HepG2 (cell line): ENCODE measurements around the gene IL17RC. TPM values are rescaled to one million over a fixed set of nuclear protein-coding genes. Genes with fewer than 3 reads are reported as not detected.

Source experiments
- ATAC-seq: fragments of 200-7000 bp; cut with Tn5 transposase; 3 replicates; pipeline ENCODE4 v1.9.1; 2020; ENCODE audit warnings: mild to moderate bottlenecking, moderate library complexity
- BruUV-seq: library from RNA; stranded (reverse); fragments of 400-500 nt; replicated peaks from 2 replicates; lab custom pipeline; 2021; lab: Mats Ljungman, UMichigan
- CTCF ChIA-PET: fragments of 300-600 bp; formaldehyde crosslinking; extraction: SDS; loops from one replicate; lab custom pipeline; 2021; ENCODE audit warnings: low total read pairs, inconsistent platforms, low intra/inter-chr PET ratio; lab: Yijun Ruan, JAX
- POLR2A ChIA-PET: fragments of 350-600 bp; sonication (Branson Sonifier 250); formaldehyde crosslinking; loops from one replicate; lab custom pipeline; 2020; ENCODE audit warnings: antibody characterized with exemption, inconsistent platforms; lab: Yijun Ruan, JAX
- DNase-seq: peaks from one replicate; pipeline ENCODE4 v3.0.0-alpha.2; 2015; ENCODE audit warnings: low spot score
- FAIRE-seq: peaks from 3 replicates; lab custom pipeline; 2011; peaks lifted over from hg19 to GRCh38; lab: Jason Lieb, UNC
- H2AFZ ChIP-seq: one replicate; pipeline ENCODE4 v1.6.1; 2011; ENCODE audit warnings: low read length, inconsistent platforms
- H3K27ac ChIP-seq: fragments of 300-600 bp; 3 replicates; pipeline ENCODE4 v1.8.0; 2011; ENCODE audit warnings: mixed run types, mild to moderate bottlenecking, mixed read lengths, low read length, inconsistent platforms; ENCODE audit not compliant: insufficient read depth; ENCODE audit errors: extremely low read length
- H3K27me3 ChIP-seq, 2 experiments: fragments of 200-600 bp in 1 of 2; 2 replicates in 1 of 2; 3 replicates in 1 of 2; pipeline versions ENCODE4 v1.6.0 to v1.8.0; 2011; ENCODE audit warnings: low read length in 2 of 2, mild to moderate bottlenecking in 2 of 2, moderate library complexity in 2 of 2, inconsistent platforms in 1 of 2; ENCODE audit not compliant: insufficient read depth in 2 of 2, control insufficient read depth in 1 of 2
- H3K36me3 ChIP-seq, 2 experiments: fragments of 200-600 bp in 1 of 2; replicated peaks in 1 of 2; 2 replicates in 1 of 2; 3 replicates in 1 of 2; pipeline versions ENCODE4 v1.5.1 to v1.8.0; 2011; ENCODE audit warnings: low read length in 2 of 2, inconsistent platforms in 1 of 2; ENCODE audit not compliant: insufficient read depth in 2 of 2, control insufficient read depth in 1 of 2
- H3K4me1 ChIP-seq: 2 replicates; pipeline ENCODE4 v1.5.1; 2012; ENCODE audit warnings: low read length, inconsistent platforms; ENCODE audit not compliant: insufficient read depth
- H3K4me2 ChIP-seq: 2 replicates; pipeline ENCODE4 v1.6.0; 2011; ENCODE audit warnings: low read depth, low read length, inconsistent platforms
- H3K4me3 ChIP-seq, 3 experiments: fragments of 200-600 bp in 1 of 3; sonication (generic), shearing (Covaris generic) in 1 of 3; replicated peaks in 1 of 3; 2 replicates each; pipeline ENCODE4 v1.5.1; 2011 to 2016; ENCODE audit warnings: low read length in 3 of 3, inconsistent platforms in 2 of 3, low read depth in 2 of 3, mild to moderate bottlenecking in 2 of 3, control low read depth in 1 of 3, mixed read lengths in 1 of 3; ENCODE audit not compliant: insufficient read depth in 1 of 3
- H3K79me2 ChIP-seq: one replicate; pipeline ENCODE4 v1.6.1; 2011; ENCODE audit warnings: low read length, inconsistent platforms; ENCODE audit not compliant: insufficient read depth
- H3K9ac ChIP-seq: 2 replicates; pipeline ENCODE4 v1.6.0; 2011; ENCODE audit warnings: mild to moderate bottlenecking, low read depth, low read length, inconsistent platforms; ENCODE audit not compliant: insufficient read depth
- H3K9me3 ChIP-seq: 2 replicates; pipeline ENCODE4 v1.5.1; 2012; ENCODE audit warnings: mild to moderate bottlenecking, low read length
- H4K20me1 ChIP-seq: 2 replicates; pipeline ENCODE4 v1.6.0; 2011; ENCODE audit warnings: inconsistent platforms, mild to moderate bottlenecking, low read length, moderate library complexity; ENCODE audit not compliant: insufficient read depth
- AKNA ChIP-seq: sonication (generic); formaldehyde crosslinking; IDR thresholded peaks from 2 replicates; pipeline ENCODE4 v1.4.0; 2020; ENCODE audit warnings: missing genetic modification reagents, borderline replicate concordance
- KIAA2018 ChIP-seq: sonication (generic); formaldehyde crosslinking; IDR thresholded peaks from 2 replicates; pipeline ENCODE4 v1.5.0; 2020; ENCODE audit warnings: mild to moderate bottlenecking, missing genetic modification reagents, borderline replicate concordance
- SALL1 ChIP-seq: sonication (generic); formaldehyde crosslinking; IDR thresholded peaks from 2 replicates; pipeline ENCODE4 v1.8.0; 2022; ENCODE audit warnings: mild to moderate bottlenecking, missing genetic modification reagents
- TFE3 ChIP-seq: IDR thresholded peaks from 2 replicates; pipeline ENCODE4 v1.6.1; 2016
- XBP1 ChIP-seq: sonication (generic); formaldehyde crosslinking; IDR thresholded peaks from 2 replicates; pipeline ENCODE4 v1.5.0; 2020; ENCODE audit warnings: missing genetic modification reagents
- ZNF30 ChIP-seq: sonication (generic); formaldehyde crosslinking; IDR thresholded peaks from 2 replicates; pipeline ENCODE4 v1.5.0; 2020; ENCODE audit warnings: mild to moderate bottlenecking, missing genetic modification reagents
- ZNF772 ChIP-seq: sonication (generic); formaldehyde crosslinking; IDR thresholded peaks from 2 replicates; pipeline ENCODE4 v1.5.0; 2020; ENCODE audit warnings: mild to moderate bottlenecking, missing genetic modification reagents
- WGBS: methylation state at CpG from one replicate; pipeline ENCODE4 v1.1.6; 2017; ENCODE audit warnings: low lambda C conversion rate; 5-methylcytosine and 5-hydroxymethylcytosine counted together
- in situ Hi-C: cut with HindIII; loops from 2 replicates; pipeline ENCODE4 v1.10.0; 2017; ENCODE audit warnings: low pct_unique_long_range_greater_than_20kb; ENCODE audit not compliant: extremely low pct_ligation_motif_present
- intact Hi-C: fragments of 100-400 bp; cut with micrococcal nuclease; formaldehyde crosslinking; loops from one replicate; pipeline ENCODE4 v1.10.0; 2022; ENCODE audit not compliant: unreplicated experiment
- polyA plus RNA-seq, 8 experiments: library from polyadenylated mRNA; depleted of rRNA in 3 of 8; stranded (reverse) in 7 of 8; unstranded in 1 of 8; fragments of >200 nt; fragmentation: Illumina TruSeq in 4 of 8; extraction: Trizol in 4 of 8; gene quantifications; 2 replicates each; pipeline versions ENCODE4 v1.2.1 to v1.2.3, GENCODE V29; 2011 to 2016; ENCODE audit warnings: low read depth in 4 of 8, missing spikeins in 1 of 8, mixed read lengths in 1 of 8; ENCODE audit not compliant: insufficient read depth in 1 of 8
- total RNA-seq, 5 experiments: library from RNA; depleted of rRNA; stranded (reverse); fragments of >200 nt; fragmentation: Illumina TruSeq; extraction: Trizol; gene quantifications; 2 replicates each; pipeline ENCODE4 v1.2.3, GENCODE V29; 2016; ENCODE audit warnings: low read depth in 1 of 5

The IL17RC gene
- total and polyA plus RNA-seq, 2 of the 13 experiments (the other 11 are each of a cell fraction or from before 2014, with no cell fraction given): 20.7 to 24.0 TPM

GRCh38 chr3:9965200-9965875, 48.4 kb downstream of the IL17RC start (continued):
- no peak for TF ChIP-seq KIAA2018 (CRISPR knock-in tag)
- no peak for TF ChIP-seq SALL1 (CRISPR knock-in tag)

GRCh38 chr3:9966841-9967240, 49.9 kb downstream of the IL17RC start:
- ChIA-PET CTCF (no interaction called here), POLR2A (no interaction called here)
- BruUV-seq: no TSS peak
- H2AFZ ChIP-seq: no peak overlapping the region
- in situ Hi-C loops: no loop called here
- H4K20me1 ChIP-seq: no peaks in the 10 kb centered on the region
- no peak overlapping the region for H3K9ac ChIP-seq
- H3K27me3 ChIP-seq: no peaks in the 10 kb centered on the region
- H3K9me3 ChIP-seq: no peaks in the 10 kb centered on the region
- H3K4me1 ChIP-seq: no peaks in the 10 kb centered on the region
- H3K4me2 ChIP-seq: no peak overlapping the region
- no peak overlapping the region for H3K27ac ChIP-seq
- DNase-seq (no peak), FAIRE-seq (no peak), ATAC-seq (no peak)
- WGBS: 98% methylated on average over 2 of the region's 2 CpGs
- H3K79me2 ChIP-seq: no peaks in the 10 kb centered on the region
- no peak overlapping the region for H3K4me3 ChIP-seq
- intact Hi-C loops: no loop called here
- peaks cover 6 to 49% of the 10 kb centered on the region in 2 experiments for H3K36me3 ChIP-seq
- TF ChIP-seq AKNA (no peak), ZNF772 (CRISPR knock-in tag) (no peak), XBP1 (CRISPR knock-in tag) (no peak), ZNF30 (CRISPR knock-in tag) (no peak), TFE3 (CRISPR knock-in tag) (no peak)
